ENCODE data around the gene HEG1. TPM values are rescaled to one million over a fixed set of nuclear protein-coding genes. Genes with fewer than 3 reads are reported as not detected.

HEG1 gene
- total and polyA plus RNA-seq, 2 experiments from 2014 or later = 1.8 to 8.8 TPM

DNA sequence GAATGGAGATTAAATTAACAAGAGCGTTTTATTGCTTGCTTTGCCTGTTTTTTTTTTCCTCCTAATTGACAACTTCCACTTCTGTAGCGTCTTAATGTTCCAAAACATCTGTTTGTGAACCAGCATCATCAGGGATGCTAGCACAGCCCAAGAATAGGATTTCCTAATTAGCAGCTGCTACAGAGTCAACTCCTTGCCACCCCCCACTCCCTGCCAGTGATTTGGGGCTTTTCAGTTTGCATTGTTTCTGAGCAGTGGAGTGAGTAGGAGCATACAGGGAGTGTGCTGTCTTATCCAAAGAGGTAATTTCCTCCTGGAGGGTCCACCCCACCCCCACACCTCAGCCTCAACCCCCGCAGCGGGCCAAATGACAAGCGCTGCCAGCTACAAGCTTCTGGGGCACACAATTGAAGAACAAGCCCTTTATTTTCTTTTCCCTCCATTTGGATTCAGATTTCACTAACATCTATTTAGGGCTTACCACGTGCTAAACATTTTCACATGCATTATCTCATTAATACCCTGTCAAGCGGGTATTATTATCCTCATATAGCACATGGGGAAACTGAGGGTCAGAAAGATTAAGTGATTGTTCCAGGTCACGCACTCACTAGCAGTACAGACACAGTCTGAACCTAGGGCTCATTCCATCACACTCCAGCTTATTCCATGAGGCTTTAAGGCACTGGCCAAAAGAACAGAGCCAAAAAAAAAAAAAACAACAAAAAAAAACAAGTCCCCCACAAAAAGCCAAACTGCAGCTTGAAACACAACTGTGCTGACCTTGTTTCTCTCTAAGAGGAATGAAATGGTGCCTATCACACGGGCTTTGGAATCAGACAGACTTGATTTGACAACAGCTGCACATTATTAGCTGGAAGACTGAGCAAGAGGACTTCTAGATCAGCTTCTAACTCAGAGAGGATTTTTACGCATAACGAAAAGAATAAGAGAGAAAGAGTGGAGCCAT, 16.4 kb downstream of the HEG1 start:
- Histone ChIP-seq H3K4me3 (no peak overlapping the region), H3K4me2 (peak overlapping the region; percentile 71), H2AFZ (no peak overlapping the region), H4K20me1 (replicated peaks; ENCODE audit: insufficient read depth) (no peaks in the 10 kb centered on the region; the same call in 1 of the 2 replicates), H3K9me2 (ENCODE audit: insufficient read depth) (no peaks in the 10 kb centered on the region), H3F3A (replicated peaks; ENCODE audit: low read depth) (no peaks in the 10 kb centered on the region; the same call in 1 of the 2 replicates), H3K4me1 (ENCODE audit: insufficient read depth) (peaks cover 40% of the 10 kb centered on the region), H3K36me3 (ENCODE audit: insufficient read depth) (no peaks in the 10 kb centered on the region; the same call in 1 of the 2 replicates), H3K79me2 (replicated peaks; ENCODE audit: insufficient read depth) (peaks cover 11% of the 10 kb centered on the region; the same call in 1 of the 2 replicates), H3K27ac (ENCODE audit: low read depth) (peak overlapping the region; percentile 36; the same call in 1 of the 2 replicates), H3K27me3 (ENCODE audit: insufficient read depth) (no peaks in the 10 kb centered on the region)
- no peak overlapping the region for H3K27ac Mint-ChIP-seq
- no peak overlapping the region for H3K4me3 Mint-ChIP-seq
- no peak for DNase-seq (ENCODE audit: low spot score)
- ATAC-seq = peak; percentile 75
- peaks cover 31% of the 10 kb centered on the region for H3K4me1 Mint-ChIP-seq
- H3K36me3 Mint-ChIP-seq (ENCODE audit: low read depth) = peaks cover 8% of the 10 kb centered on the region; the same call in 2 of the 3 replicates
- no peak for TF ChIP-seq NANOG (IDR thresholded peaks at IDR 0.05; ENCODE audit: borderline replicate concordance)
- TF ChIP-seq, protein P1, sequence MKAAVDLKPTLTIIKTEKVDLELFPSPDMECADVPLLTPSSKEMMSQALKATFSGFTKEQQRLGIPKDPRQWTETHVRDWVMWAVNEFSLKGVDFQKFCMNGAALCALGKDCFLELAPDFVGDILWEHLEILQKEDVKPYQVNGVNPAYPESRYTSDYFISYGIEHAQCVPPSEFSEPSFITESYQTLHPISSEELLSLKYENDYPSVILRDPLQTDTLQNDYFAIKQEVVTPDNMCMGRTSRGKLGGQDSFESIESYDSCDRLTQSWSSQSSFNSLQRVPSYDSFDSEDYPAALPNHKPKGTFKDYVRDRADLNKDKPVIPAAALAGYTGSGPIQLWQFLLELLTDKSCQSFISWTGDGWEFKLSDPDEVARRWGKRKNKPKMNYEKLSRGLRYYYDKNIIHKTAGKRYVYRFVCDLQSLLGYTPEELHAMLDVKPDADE (IDR thresholded peaks at IDR 0.05) = no peak
- TF ChIP-seq, protein P2, sequence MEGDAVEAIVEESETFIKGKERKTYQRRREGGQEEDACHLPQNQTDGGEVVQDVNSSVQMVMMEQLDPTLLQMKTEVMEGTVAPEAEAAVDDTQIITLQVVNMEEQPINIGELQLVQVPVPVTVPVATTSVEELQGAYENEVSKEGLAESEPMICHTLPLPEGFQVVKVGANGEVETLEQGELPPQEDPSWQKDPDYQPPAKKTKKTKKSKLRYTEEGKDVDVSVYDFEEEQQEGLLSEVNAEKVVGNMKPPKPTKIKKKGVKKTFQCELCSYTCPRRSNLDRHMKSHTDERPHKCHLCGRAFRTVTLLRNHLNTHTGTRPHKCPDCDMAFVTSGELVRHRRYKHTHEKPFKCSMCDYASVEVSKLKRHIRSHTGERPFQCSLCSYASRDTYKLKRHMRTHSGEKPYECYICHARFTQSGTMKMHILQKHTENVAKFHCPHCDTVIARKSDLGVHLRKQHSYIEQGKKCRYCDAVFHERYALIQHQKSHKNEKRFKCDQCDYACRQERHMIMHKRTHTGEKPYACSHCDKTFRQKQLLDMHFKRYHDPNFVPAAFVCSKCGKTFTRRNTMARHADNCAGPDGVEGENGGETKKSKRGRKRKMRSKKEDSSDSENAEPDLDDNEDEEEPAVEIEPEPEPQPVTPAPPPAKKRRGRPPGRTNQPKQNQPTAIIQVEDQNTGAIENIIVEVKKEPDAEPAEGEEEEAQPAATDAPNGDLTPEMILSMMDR (conservative IDR thresholded peaks at IDR 0.05; ENCODE audit: low read depth in 2 of 2) = no peak
- TF ChIP-seq JUNB (IDR thresholded peaks at IDR 0.05; ENCODE audit: unreplicated experiment) = no peak
- TF ChIP-seq CREB1 (CRISPR knock-in tag; IDR thresholded peaks at IDR 0.05; ENCODE audit: low read depth) = no peak
- TF ChIP-seq STAT1 (IDR thresholded peaks at IDR 0.05; ENCODE audit: unreplicated experiment) = no peak
- TF ChIP-seq POLR2AphosphoS5 (IDR thresholded peaks at IDR 0.05; ENCODE audit: low read depth) = no peak
- no peak for TF ChIP-seq ZNF114 (CRISPR knock-in tag; IDR thresholded peaks at IDR 0.05)
- TF ChIP-seq, protein P3, sequence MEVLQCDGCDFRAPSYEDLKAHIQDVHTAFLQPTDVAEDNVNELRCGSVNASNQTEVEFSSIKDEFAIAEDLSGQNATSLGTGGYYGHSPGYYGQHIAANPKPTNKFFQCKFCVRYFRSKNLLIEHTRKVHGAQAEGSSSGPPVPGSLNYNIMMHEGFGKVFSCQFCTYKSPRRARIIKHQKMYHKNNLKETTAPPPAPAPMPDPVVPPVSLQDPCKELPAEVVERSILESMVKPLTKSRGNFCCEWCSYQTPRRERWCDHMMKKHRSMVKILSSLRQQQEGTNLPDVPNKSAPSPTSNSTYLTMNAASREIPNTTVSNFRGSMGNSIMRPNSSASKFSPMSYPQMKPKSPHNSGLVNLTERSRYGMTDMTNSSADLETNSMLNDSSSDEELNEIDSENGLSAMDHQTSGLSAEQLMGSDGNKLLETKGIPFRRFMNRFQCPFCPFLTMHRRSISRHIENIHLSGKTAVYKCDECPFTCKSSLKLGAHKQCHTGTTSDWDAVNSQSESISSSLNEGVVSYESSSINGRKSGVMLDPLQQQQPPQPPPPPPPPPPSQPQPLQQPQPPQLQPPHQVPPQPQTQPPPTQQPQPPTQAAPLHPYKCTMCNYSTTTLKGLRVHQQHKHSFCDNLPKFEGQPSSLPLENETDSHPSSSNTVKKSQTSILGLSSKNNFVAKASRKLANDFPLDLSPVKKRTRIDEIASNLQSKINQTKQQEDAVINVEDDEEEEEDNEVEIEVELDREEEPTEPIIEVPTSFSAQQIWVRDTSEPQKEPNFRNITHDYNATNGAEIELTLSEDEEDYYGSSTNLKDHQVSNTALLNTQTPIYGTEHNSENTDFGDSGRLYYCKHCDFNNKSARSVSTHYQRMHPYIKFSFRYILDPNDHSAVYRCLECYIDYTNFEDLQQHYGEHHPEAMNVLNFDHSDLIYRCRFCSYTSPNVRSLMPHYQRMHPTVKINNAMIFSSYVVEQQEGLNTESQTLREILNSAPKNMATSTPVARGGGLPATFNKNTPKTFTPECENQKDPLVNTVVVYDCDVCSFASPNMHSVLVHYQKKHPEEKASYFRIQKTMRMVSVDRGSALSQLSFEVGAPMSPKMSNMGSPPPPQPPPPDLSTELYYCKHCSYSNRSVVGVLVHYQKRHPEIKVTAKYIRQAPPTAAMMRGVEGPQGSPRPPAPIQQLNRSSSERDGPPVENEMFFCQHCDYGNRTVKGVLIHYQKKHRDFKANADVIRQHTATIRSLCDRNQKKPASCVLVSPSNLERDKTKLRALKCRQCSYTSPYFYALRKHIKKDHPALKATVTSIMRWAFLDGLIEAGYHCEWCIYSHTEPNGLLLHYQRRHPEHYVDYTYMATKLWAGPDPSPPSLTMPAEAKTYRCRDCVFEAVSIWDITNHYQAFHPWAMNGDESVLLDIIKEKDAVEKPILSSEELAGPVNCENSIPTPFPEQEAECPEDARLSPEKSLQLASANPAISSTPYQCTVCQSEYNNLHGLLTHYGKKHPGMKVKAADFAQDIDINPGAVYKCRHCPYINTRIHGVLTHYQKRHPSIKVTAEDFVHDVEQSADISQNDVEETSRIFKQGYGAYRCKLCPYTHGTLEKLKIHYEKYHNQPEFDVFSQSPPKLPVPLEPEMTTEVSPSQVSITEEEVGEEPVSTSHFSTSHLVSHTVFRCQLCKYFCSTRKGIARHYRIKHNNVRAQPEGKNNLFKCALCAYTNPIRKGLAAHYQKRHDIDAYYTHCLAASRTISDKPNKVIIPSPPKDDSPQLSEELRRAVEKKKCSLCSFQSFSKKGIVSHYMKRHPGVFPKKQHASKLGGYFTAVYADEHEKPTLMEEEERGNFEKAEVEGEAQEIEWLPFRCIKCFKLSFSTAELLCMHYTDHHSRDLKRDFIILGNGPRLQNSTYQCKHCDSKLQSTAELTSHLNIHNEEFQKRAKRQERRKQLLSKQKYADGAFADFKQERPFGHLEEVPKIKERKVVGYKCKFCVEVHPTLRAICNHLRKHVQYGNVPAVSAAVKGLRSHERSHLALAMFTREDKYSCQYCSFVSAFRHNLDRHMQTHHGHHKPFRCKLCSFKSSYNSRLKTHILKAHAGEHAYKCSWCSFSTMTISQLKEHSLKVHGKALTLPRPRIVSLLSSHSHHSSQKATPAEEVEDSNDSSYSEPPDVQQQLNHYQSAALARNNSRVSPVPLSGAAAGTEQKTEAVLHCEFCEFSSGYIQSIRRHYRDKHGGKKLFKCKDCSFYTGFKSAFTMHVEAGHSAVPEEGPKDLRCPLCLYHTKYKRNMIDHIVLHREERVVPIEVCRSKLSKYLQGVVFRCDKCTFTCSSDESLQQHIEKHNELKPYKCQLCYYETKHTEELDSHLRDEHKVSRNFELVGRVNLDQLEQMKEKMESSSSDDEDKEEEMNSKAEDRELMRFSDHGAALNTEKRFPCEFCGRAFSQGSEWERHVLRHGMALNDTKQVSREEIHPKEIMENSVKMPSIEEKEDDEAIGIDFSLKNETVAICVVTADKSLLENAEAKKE (CRISPR knock-in tag; IDR thresholded peaks at IDR 0.05) = no peak
- TF ChIP-seq EZH2phosphoT487 (IDR thresholded peaks at IDR 0.05; ENCODE audit: unreplicated experiment) = no peak
- peaks cover 10% of the 10 kb centered on the region for H3K9me3 Mint-ChIP-seq
- H3K27me3 Mint-ChIP-seq (ENCODE audit: insufficient read depth, low read depth, poor library complexity) = no peaks in the 10 kb centered on the region
